AG08395 (cell line): ENCODE results near the gene KLHDC1.
A peak's percentile ranks its signal among the peaks of the same experiment; 100 is the strongest.
"Not testable (repeated sequence)": the region's sequence is repeated elsewhere in the genome, so short reads cannot be mapped to it uniquely, and the experiment has no call there.

ENCODE experiments used
- DNase-seq: peaks from one replicate; pipeline ENCODE4 v3.0.0; 2012; ENCODE audit warnings: mixed read lengths, low spot score

Gene KLHDC1

DNA sequence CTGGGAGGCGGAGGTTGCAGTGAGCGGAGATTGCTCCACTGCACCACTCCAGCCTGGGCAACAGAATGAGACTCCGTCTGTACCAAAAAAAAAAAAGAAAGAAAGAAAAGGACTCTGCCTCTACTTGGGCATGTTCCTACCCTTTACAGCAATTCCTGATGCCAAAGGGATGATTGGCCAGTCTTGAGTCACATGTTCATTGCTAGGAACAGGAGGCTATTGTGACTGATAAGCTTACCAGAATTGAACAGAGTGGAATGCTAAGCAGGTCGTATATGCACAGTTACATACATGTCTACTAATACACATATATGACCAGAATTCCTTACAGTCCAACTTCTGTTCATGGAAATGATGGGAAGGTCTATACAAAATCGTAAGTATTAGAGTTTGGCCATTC is 34.3 kb downstream of the KLHDC1 start:
- no peak for DNase-seq

DNA sequence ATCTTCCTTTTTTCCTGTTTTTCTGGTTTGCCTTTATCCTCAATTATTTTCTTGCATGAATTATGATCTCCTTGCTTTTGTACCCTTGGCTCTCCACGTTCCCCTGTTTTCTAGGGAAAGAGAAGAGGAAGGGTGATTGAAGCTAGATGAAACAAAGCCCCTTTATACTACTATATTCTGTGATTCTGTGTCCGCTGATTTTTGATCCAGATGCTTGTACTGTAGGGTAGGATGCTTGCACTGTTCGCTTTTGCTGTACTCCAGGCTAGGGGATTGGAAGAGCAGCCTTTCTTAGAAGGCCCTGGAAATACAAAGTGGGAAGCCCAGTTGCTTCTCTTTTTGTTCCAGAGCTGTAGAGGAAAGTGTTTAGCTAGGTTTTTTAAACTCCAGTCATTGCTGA is 40.0 kb downstream of the KLHDC1 start:
- DNase-seq, result no peak

DNA sequence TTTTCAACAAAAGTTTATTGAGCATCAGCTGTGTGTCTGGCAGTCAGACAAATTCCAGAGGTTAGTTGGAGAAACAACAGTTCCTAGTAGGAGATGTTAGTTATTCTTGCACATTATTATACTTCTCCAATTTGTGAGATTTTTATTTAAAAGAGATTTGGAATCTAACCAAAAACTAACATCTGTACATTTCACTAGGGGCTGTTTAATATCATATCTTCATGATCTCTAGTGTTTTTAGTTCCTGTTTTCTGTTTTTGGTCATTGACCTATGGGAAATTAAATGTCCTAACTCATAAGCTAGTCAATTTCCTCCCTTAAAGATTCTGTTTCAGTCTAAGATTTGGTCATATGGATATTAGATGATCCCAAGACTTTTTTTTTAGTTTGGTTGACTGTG is 40.9 kb downstream of the KLHDC1 start:
- no peak for DNase-seq

DNA sequence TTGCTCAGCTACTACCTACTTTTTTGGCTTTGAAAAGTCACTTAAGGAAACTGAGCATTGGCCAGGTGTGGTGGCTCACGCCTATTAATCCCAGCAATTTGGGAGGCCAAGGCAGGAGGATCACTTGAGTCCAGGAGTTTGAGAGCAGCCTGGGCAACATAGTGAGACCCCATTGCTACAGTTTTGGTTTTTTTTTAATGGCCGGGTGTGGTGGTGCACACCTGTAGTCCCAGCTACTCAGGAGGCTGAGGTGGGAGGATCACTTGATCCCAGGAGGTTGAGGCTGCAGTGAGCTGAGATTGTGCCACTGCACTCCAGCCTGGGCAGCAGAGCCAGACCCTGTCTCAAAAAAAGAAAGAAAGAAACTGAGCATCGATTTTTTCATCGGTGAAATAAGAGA is 42.7 kb downstream of the KLHDC1 start:
- not testable (repeated sequence) for DNase-seq

DNA sequence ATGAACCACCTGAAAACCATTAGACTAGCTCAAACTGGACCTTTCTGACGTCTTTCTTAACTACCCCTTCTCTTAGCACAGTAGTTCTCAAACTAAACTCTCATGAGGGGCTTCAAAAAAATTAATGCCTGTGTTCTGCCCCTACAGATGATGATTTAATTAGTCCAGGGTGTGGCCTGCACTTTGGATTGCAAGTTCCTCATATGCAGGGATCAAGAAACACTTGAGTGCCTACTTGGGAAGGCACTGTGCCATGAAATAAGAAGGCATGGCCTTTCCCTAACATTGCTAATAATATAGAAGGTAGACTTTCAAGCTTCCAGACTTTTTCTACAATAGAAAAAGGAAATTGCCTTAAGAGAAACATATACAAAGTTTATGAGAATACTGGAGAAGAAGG is 52.3 kb downstream of the KLHDC1 start:
- DNase-seq, result no peak

DNA sequence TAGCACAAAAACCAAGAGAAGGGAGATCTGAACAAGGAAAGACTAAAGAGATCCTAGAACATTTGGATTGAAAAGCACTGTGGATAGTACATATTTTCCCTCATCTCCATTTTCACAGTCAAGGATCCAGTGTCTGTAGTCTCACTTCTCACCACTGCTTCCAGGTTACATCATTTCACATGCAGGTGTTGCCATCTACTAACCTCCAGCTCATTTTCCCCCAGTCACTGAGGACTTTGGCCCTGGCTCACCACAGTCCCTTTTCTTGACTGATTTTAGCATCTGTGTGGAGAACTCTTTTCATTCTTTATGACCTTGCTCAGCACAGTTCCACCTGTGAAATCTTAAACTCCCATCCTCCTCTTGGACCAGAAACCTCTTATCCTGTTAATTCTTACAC is 53.6 kb downstream of the KLHDC1 start:
- not testable (repeated sequence) for DNase-seq

DNA sequence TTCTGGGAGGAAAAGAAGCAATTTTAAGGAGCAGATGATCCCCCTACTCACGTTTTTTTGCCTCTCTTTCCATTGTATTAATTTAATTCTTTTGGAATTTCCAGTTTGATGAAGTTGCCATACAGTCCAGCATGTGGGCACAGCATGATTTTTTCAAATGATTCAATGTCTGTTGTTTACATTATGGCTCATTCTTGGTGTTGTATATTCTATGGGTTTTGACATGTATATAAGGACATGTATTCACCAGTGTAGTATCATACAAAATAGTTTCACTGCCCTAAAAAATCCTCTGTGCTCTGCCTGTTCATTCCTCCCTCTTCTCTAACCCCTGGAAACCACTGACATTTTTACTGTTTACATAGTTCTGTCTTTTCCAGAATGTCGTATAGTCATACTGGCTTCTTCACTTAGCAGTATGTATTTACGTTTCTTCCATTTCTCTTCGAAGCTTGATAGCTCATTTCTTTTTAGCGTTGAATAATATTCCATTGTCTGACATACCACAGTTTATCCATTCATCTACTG is 61.7 kb downstream of the KLHDC1 start:
- DNase-seq, result no peak

DNA sequence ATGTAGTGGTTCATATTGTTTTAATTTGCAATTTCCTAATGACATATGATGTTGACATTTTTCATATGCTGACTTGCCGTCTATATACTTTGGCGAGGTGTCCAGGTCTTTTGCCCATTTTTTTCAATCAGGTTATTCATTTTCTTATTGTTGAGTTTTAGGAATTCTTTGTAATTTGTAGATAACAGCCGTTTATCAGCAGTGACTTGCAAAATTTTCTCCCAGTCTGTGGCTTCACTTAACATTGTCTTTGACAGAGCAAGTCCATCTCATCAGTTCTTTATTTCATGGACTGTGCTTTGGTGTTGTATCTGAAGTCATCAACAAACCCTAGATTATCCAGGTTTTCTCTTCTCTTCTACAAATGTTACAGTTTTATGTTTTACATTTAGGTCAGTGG is 62.5 kb downstream of the KLHDC1 start:
- no peak for DNase-seq

DNA sequence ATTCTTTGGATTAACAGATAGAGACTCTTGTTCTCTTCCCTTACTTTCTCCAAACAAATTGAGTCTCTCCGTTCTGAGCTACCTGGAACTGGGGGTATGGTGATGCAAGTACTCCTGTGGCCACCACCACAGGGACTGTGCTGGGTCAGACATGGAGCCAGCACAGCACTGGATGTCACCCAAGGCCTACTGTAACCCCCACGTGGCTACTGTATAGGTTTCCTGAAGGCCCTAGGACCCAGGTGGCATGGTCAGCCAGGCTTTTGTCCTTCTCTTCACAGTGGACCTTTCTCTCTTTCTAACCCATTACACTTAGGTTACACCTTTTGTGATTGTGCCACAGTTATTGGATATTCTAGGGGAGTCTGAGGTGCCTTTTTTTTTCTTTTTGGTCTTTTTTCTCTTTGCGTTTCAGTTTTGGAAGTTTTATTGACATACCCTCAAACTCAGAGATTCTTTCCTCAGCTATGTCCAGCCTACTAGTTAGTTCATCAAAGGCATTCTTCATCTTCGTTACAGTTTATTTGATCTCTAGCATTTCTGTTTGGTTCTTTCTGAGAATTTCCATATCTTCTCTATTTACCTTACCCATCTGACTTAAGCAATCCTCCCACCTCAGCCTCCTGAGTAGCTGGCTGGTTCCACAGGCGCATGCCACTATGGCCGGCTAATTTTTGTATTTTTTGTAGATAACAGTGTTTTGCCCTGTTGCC is 69.1 kb downstream of the KLHDC1 start:
- no peak for DNase-seq

DNA sequence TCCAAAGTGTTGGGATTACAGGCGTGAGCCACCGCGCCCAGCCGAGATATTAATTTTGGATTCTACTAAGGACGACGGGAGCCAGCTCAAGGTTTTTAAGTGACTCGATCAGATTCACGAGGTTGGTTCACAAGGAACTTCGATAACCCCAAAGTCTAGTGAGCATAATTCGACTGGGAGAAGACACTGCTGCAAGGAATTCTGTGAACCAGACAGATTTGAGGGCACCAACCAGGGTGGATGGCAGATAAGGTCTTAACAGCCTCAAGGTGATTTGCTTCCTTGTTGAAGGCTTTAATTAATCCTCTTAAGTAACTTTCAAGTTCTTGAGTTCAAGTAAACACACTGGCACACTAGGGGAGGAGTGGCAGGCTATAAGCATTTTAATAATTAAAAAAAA is 73.9 kb downstream of the KLHDC1 start:
- DNase-seq, result no peak

DNA sequence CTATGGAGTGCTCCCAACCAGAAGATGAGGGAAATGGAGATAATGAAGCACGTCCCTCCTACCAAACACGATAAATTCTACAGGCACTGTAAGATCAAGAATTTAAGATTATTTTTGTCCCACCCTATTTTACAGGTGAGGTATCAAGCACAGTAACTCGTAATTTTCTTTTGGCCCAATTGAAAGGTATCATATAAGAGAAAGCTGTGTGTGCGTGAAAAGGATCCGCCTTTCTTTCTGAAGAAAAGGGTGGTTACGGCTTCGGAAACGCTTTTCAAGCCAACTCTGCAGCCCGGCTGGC is 74.3 kb downstream of the KLHDC1 start:
- DNase-seq, result no peak

DNA sequence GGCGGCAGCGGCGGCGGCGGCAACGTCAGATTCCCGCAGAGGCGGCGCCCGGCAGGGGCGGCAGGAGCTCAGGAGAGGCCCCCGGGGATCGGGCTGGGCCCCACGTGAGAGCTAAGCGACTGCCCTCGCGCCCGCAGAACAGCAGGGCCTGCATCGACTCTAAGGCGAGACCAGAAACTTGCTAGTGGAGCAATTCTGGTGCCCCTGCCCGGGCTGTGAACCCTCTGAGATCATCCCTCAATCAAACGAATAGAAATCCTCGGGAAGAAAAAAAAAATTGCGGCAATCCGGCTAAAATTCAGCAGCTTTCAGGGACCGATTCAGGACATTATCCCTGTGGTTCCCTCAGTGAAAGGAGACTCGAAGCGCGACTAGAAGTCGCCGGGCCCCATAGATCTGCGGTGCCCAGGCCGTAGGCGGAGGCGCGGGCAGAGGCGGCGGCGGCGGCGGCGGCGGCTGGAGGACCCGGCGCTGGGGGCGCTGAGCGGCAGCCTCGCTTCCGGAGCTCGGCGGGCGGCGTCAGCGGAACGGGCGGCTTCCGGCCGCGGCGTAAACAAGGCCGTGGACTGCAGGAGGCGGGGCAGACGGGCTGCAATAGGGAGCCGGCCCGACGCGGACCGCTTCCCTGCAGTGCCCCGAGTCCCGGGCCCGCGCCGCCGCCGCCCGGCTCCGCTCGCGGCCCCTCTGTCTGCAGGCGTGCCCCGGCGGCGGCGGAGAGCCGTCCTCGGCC is 74.8 kb downstream of the KLHDC1 start, which contains the start of gene KLHDC2:
Gene KLHDC2, plus strand, starts transcription at position 583 of the 730 bp plus-strand sequence. CDS start 316 bp downstream, outside the sequence.
- DNase-seq, result peak; percentile 82

DNA sequence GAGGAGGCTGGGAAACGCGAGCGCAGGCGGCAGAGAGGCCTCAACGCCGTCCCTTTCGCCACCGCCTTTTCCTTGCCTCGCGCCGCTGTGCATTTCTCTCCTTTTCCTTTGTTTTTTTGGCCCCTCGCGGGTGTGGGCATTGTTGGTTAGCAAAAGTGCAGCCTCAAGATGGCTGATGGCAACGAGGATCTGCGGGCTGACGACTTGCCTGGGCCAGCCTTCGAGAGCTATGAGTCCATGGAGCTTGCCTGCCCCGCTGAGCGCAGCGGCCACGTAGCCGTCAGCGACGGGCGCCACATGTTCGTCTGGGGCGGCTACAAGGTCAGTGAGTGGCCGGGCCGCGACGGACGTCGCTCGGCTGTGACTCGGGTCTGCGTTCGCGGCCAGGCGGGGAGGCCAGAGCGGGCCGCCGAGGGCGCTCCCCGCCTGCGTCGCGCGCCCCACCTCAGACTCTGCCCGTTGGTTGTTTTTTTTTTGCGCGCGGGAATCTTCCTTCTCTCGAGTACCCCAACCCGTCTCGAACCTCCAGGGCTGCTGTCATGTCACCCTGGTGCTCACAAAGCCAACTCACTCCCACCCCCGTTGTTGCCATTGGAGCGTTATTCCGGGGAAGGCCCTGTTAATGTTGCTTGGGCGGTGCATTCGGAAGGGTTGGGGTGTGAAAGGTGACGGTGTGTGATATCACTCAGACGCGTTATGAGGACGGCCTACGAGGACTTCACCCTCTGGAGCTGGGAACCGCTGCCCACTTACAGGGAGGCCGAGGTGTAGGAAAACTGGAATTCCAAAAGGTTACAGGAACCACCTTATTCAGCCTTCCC is 75.6 kb downstream of the KLHDC1 start:
- DNase-seq, result peak; percentile 37

DNA sequence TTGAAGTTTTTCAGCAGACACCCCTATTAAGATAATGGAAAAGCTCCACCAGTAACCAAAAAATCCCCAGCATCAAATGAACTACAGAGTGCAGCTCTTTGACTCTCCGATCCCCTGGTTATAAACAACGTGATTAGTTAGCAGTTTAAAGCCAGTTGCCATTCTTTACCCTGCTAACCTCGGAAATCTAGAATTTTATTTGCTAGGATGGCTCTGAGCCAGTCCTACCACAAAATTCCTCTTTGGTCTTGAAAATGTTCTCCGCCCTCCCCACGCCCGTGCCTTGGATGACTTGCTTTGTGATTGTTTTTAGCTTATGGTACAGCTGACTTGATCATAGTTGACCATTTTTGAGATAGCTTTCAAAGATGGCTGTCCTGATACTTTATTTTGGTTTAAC is 76.3 kb downstream of the KLHDC1 start:
- DNase-seq, result peak; percentile 45

DNA sequence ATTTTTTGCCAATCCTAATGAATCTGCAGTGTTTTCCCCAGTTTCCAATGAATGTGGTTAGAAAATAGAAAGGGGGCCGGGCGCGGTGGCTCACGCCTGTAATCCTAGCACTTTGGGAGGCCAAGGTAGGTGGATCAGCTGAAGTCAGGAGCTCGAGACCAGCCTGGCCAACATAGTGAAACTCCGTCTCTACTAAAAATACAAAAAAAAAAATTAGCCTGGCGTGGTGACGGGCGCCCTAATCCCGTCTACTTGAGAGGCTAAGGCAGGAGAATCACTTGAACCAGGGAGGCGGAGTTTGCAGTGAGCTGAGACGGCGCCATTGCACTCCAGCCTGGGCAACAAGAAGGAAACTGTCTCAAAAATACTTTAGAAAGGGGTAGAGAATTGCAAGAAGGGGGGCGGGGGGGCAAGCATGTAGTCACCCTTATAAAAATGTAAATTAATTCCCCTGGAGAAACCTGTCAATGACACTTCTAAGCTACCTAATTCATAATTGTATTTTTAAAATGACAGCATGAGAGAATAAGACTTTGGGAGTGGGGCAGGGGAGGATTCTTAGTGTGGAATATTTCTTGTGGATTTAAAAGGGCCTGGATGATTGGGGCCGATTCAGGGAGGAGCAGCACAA is 76.8 kb downstream of the KLHDC1 start:
- DNase-seq, result no peak

DNA sequence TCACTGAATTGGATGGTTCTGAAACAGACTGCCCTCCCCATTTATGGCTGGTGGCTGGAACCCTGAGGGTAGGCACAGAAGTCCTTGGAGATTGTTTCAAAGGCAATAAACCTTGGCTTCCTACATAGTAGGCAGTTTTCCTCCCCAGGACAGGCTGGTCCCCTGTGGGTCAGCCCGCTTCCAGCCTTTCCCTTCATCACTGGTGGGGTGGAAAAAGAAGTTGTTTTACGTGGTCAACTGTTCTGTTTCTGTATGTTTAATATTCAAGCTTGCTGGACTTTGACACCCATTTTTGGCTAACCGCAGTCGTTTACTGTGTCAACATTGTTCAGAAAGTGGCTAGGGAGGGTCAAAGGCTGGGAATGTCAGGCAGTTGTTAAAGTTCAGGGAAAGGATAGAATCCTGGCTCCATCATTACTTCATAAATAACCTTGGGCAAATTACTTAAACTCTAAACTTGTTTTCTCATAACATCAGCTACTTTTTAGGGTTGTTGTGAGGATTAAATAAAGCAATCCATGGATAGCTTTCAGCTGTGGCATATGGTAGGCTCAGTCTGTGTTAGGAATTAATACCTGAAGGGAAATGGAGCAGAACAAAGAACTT is 77.4 kb downstream of the KLHDC1 start:
- DNase-seq, result no peak

DNA sequence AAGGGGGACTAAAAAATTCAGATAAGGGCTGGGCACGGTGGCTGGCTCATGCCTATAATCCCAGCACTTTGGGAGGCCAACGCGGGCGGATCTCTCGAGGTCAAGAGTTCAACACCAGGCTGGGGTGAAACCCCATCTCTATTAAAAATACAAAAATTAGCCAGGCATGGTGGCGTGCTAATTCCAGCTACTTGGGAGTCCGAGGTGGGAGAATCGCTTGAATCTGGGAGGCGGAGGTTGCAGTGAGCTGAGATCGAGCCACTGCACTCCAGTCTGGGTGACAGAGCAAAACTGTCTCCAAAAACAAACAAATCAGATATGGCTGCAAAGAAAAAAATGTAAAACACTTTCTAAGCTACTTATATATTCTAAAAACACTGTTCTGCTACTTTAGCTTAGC is 78.8 kb downstream of the KLHDC1 start:
- DNase-seq, result not testable (repeated sequence)

DNA sequence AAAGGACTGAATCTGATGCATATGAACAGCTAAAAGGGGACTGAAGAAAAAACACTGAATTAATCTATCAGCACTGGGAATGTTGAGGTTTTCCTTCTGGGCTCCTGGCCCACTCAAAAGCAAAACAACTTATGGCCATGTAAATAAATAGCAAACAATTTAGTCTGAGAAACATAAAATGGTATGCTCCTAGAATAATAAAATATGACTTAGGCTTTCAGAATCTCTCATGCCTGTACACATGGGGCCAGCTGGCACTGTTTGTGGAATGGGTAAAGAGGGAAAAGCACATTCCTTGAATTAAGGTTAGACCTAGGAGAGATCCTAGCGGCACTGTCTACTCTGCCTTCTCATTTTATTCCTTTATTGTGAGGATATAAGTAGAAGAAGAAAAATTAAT is 81.2 kb downstream of the KLHDC1 start:
- no peak for DNase-seq

DNA sequence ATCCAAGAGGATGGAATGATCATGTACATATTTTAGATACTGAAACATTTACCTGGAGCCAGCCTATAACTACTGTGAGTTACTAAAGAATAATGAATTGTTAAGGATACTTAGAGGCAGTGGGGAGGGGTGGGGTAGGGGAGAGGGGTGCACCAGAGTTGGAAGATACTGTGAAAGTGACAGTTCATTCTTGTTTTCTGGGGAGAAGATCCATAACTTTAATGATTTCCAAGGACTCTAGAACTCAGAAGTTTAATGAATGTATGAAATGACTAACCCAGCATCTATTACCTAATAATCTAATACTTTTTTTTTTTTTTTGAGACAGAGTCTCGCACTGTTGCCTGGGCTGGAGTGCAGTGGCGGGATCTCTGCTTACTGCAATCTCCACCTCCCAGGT is 85.5 kb downstream of the KLHDC1 start:
- DNase-seq, result no peak

DNA sequence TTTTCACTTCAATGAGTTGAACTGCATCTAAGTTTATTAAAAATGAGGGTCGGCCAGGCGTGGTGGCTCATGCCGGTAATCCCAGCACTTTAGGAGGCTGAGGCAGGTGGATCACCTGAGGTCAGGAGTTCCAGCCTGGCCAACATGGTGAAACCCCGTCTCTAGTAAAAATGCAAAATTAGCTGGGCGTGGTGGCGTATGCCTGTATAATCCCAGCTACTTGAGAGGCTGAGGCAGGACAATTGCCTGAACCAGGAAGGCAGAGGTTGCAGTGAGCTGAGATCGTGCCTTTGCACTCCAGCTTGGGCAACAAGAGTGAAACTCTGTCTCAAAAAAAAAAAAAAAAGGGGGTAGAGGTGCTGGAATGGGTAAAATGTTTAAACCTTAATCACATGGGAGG is 88.1 kb downstream of the KLHDC1 start:
- DNase-seq, result not testable (repeated sequence)

DNA sequence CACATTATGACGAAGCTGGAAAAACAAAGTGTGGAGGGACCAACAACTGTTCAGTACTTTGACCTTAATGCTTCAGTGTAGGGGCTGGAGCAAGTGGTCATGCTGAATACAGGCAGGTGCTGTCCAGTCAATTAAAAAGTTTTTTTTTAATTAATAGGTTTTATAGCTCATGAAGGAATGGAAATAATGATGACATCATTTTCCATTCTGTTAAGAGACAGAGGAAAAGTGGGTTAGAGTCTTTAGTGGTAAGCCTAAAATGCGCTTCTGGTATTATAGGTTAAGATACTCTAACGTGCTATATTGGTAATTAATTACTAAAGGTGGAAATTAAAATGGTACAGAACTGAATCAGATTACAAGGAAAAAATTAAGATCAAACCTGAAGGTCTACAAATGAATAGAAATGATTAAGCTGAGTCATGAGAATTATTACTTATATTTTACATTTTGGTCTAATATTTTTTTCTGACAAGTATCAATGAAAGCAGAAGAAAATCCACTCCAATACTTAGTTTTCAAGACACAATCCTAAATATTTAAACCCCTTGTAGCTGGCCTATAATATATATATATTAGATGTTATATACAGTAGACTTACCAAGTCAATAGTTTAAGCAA is 90.6 kb downstream of the KLHDC1 start:
- no peak for DNase-seq
